ENCODE results near the gene C22orf15. TPM values are rescaled to one million over a fixed set of nuclear protein-coding genes. Genes with fewer than 3 reads are reported as not detected.
A peak's percentile ranks its signal among the peaks of the same experiment; 100 is the strongest.

C22orf15 gene
- total RNA-seq, 1 experiment from 2014 or later: 0.81 TPM

GRCh38 chr22:23786261-23786710 is 23.5 kb downstream of the C22orf15 start:
- H3K4me3 Mint-ChIP-seq: peak overlapping the region; percentile 88 to 95
- Histone ChIP-seq H2BK5ac (ENCODE audit: insufficient read length, low read length) (no peak overlapping the region), H3K9me3 (ENCODE audit: control insufficient read depth, low read depth, low read length) (no peaks in the 10 kb centered on the region), H3K4ac (ENCODE audit: low read depth, low read length) (no peak overlapping the region), H4K8ac (replicated peaks; ENCODE audit: insufficient read length, low read depth, low read length) (no peak overlapping the region), H3K14ac (ENCODE audit: insufficient read depth, low read length) (peak overlapping the region; percentile 51; the same call in 1 of the 2 replicates), H2AFZ (ENCODE audit: low read length) (peak overlapping the region; percentile 7), H3K18ac (ENCODE audit: insufficient read length, low read depth, low read length) (peak overlapping the region; percentile 56), H3K4me2 (ENCODE audit: insufficient read depth, insufficient read length, low read length) (peak overlapping the region; percentile 70), H3K4me1 (ENCODE audit: insufficient read depth, low read length) (peaks cover 2% of the 10 kb centered on the region; the same call in 1 of the 2 replicates), H3K9ac (ENCODE audit: extremely low read depth, insufficient read length, low read length) (peak overlapping the region; percentile 58), H3K23me2 (ENCODE audit: insufficient read length, low read depth, low read length, poor library complexity, severe bottlenecking) (peaks cover 2% of the 10 kb centered on the region), H3T11ph (ENCODE audit: low read length) (no peak overlapping the region), H3K23ac (ENCODE audit: insufficient read length, low read depth, low read length) (no peak overlapping the region), H2BK120ac (ENCODE audit: low read depth, low read length, poor library complexity, severe bottlenecking) (no peak overlapping the region), H3K27me3 (ENCODE audit: insufficient read depth, low read length) (no peaks in the 10 kb centered on the region), H3K27ac (ENCODE audit: insufficient read length, low read depth, low read length) (no peak overlapping the region), H2BK12ac (ENCODE audit: insufficient read length, low read depth, low read length) (peak overlapping the region; percentile 9), H3K56ac (ENCODE audit: insufficient read length, low read depth, low read length) (no peak overlapping the region), H4K20me1 (ENCODE audit: control insufficient read depth, insufficient read depth, insufficient read length) (no peaks in the 10 kb centered on the region), H4K5ac (ENCODE audit: insufficient read length, low read depth, low read length) (no peak overlapping the region), H3K79me2 (ENCODE audit: insufficient read depth, low read length) (peaks cover 16% of the 10 kb centered on the region; the same call in 1 of the 2 replicates), H2AK5ac (ENCODE audit: insufficient read length, low read length) (no peak overlapping the region), H2BK15ac (ENCODE audit: low read depth, low read length) (no peak overlapping the region), H2BK20ac (ENCODE audit: low read depth, low read length, poor library complexity, severe bottlenecking) (no peak overlapping the region), H3K79me1 (ENCODE audit: insufficient read depth, low read depth, low read length, poor library complexity, severe bottlenecking) (no peaks in the 10 kb centered on the region), H4K91ac (ENCODE audit: insufficient read length, low read depth, low read length) (no peak overlapping the region)
- H3K36me3 Mint-ChIP-seq (ENCODE audit: insufficient read depth in 1 of 3, low read depth in 3 of 3): peaks cover 0 to 6% (median 5%) of the 10 kb centered on the region in 3 experiments; a peak in 5 of 7 replicates
- H3K27me3 Mint-ChIP-seq (ENCODE audit: low read depth): no peaks in the 10 kb centered on the region
- TF ChIP-seq, protein P1, sequence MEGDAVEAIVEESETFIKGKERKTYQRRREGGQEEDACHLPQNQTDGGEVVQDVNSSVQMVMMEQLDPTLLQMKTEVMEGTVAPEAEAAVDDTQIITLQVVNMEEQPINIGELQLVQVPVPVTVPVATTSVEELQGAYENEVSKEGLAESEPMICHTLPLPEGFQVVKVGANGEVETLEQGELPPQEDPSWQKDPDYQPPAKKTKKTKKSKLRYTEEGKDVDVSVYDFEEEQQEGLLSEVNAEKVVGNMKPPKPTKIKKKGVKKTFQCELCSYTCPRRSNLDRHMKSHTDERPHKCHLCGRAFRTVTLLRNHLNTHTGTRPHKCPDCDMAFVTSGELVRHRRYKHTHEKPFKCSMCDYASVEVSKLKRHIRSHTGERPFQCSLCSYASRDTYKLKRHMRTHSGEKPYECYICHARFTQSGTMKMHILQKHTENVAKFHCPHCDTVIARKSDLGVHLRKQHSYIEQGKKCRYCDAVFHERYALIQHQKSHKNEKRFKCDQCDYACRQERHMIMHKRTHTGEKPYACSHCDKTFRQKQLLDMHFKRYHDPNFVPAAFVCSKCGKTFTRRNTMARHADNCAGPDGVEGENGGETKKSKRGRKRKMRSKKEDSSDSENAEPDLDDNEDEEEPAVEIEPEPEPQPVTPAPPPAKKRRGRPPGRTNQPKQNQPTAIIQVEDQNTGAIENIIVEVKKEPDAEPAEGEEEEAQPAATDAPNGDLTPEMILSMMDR (conservative IDR thresholded peaks at IDR 0.05): no peak
- H3K4me1 Mint-ChIP-seq: peaks cover 24 to 33% of the 10 kb centered on the region in 2 experiments
- no peak for DNase-seq
- peak overlapping the region; percentile 81 to 96 (median 96); a peak in 6 of 7 replicates for H3K27ac Mint-ChIP-seq
- WGBS (ENCODE audit: extremely low coverage, insufficient read length, low lambda C conversion rate): no CpG with 5 or more reads among the region's 9 CpGs
- H3K9me3 Mint-ChIP-seq: no peaks in the 10 kb centered on the region
